ENCODE data around the gene MSANTD3.

The MSANTD3 gene

DNA sequence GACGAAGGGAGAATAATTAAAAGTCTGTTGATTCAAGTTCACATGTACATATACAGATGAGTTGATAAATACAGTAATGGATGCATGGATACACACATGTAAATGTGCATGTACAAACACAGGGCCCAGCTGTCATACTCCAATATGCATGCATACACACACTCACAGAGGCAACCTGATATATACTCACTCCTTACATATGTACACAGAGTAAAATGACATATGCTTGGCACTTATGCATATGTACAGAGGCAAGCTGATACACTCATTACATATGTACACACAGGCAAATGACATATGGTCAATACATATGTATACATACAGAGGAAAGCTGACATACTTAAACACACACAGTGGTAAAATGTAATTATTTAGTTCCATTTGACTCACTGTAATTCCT lies 38.8 kb downstream of the MSANTD3 start:
- no peak for DNase-seq (ENCODE audit: low read depth)

DNA sequence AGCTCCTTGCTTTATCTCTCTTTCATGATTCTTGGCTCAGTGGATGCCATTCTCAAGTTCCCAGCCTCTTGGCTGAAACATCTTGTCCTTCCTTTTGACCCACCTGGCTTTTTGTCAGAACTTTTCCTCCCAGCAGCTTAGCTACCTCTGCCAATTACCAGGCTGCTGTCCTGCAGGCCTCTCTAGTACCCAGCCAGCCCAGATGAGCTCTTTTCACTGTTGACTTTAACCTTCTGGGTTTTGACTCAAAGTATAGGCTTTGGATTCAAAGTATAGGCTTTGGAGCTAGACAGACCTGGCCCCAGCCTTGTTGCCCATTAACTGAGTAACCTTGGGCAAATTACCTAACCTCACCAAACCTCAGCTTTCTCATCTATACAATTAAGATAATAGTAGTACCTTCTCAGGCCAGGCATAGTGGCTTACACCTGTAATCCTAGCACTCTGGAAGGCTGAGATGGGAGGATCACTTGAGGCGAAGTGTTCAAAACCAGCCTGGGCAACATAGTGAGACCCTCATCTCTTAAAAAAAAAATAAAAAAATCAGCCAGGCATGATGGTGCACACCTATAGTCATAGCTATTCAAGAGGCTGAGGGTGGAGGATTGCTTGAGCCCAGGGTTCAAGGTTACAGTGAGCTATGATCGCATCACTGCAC lies 39.4 kb downstream of the MSANTD3 start:
- DNase-seq (ENCODE audit: low read depth), result no peak

DNA sequence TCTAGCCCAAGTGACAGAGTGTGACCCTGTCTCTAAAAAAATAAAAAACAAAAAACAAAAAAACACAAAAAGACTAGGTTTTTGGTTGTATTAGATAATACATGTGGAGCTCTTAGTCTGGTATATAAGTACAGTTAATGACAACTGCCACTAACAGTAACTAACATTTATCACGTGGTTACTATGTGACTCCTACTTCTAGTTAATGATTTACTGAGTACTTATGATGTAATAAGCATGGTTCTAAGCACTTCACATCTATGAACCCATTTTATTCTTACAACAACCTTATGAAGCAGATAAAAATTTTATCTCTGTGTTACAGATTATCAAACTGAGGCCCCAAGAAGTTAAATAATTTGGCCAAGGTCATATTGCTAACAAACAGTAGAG lies 39.9 kb downstream of the MSANTD3 start:
- no peak for DNase-seq (ENCODE audit: low read depth)

DNA sequence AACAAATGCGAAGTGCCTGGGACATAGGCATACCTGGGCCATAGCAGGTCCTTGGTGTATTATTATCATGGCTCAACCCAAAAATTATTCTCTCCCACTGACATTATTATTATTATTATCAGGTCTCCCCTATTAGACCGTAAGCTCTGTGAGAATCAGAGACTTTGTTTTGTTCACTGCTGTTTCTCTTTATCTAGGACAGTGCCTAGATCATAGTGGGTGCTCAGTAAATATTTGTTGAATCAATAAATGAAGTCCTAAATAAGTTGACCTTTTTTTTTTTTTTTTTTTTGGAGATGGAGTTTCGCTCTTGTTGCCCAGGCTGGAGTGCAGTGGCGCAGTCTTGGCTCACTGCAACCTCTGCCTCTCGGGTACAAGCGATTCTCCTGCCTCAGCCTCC lies 41.1 kb downstream of the MSANTD3 start:
- no peak for DNase-seq (ENCODE audit: low read depth)

DNA sequence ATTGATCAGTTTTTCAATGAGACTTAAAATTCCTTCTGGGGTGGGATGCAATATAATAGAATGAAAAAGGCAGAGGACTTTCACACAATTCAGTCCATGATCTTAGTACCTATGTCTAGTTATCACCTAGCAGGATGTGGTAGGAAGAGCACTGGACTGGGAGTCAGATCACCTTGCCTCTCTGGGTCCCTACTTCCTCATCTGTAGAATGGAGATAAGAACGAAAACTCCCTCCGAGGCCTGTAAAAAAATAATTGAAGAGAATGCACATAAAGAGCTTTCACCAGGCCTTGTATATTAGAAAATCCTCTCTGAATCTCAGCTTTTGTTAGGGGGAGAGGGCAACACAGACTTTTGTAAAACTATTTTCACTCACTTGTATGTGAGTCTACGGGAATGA lies 45.3 kb downstream of the MSANTD3 start:
- no peak for DNase-seq (ENCODE audit: low read depth)

DNA sequence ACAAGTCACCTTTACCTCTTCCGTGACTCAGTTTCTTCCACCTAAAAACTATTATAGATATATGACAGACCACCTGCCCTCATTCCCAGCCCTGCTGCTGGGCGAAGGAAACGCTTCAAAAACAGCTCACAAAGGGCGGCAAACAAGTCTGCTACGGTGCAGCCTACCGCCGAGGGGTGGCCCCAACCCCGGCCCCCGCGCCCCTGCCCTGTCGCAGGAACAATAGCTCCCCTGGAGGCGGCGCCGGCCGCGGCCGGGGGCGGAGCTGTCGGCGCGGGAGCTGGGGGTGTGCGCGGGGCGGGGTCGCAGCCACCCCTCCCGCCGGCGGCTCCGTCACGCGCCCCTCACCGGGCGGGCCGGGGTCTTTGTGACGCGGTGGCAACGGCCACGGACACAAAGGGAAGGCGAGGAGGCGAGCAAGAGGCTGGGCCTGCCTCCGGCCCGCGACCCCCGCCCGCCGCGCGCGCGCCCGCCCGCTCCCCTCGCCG lies 45.9 kb downstream of the MSANTD3 start, which contains the start of gene TMEFF1:
TSS of gene TMEFF1 (plus strand) at position 362 of the 488 bp plus-strand sequence. CDS start 396 bp downstream, outside the sequence.
- peak; percentile 30 for DNase-seq (ENCODE audit: low read depth)

DNA sequence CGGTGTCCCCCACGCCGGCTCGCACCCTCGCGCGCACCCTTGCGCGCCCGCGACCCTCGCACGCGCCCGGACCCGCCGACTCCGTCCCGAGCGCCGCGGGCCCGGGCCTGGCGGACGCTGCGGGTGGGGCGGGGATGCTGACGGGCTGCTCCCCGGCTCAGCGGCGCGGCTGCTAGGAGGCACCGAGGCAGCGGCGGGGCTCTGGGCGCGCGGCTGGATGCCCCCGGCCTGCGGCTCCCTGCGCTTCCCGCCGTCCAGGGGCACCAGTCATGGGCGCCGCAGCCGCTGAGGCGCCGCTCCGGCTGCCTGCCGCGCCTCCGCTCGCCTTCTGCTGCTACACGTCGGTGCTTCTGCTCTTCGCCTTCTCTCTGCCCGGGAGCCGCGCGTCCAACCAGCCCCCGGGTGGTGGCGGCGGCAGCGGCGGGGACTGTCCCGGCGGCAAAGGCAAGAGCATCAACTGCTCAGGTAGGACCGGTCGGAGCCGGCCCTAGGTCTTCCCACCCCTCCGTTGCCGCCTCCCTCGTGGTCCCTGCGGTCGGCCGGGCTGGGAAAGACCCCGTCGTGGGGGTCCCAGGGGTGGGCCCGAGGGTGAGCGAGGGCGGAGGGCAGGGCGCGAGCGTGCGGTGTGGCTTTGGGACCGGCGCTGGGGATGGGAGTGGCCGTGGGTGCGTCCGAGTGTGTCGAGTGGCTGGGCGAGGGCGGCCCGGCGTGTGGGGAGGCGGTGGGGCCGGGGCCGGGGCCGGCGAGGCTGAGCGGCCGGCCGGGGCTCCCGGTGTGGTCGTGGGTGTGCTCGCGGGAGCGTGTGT lies 46.5 kb downstream of the MSANTD3 start:
- no peak for DNase-seq (ENCODE audit: low read depth)

DNA sequence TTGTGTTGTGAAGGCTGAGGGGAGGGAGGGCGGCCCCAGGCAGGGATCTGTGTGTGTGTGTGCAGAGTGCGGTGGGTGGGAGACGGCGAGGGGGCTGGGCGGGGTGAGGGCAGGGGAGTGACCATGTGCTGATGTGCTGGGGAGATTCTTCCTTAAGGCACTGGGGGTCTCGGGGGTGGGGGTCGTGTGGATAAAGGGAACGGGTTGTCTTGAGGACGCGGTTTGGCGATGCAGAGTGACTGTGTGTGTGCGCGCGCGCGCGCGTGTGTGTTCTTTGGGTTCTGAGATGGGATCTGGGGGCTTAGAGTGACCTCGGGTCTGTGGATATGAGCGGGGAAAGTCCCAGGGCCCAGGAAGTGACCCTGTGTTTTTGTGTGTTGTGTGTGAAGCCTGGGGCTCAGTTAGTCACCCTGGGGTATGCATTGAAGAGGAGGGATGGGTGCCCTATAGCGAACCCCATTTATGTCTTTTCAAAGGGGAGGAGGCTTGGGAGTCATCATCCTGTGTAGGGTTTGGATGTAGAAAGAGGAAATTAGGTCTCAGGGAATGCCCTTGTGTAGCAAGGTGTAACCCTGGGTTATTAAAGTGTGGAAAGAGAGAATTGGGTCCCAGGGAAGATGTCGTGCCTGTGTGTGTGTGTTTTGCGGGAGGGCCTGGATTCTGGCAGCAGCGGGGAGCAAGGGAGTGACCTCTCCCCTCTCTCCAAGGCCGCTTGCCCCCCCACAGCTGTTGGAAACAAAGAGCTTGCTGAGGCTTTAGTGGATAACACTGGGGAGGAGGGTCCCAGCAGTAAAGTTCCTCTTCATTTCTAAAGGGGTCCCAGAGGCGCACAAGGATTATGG lies 47.4 kb downstream of the MSANTD3 start:
- DNase-seq (ENCODE audit: low read depth), result no peak

DNA sequence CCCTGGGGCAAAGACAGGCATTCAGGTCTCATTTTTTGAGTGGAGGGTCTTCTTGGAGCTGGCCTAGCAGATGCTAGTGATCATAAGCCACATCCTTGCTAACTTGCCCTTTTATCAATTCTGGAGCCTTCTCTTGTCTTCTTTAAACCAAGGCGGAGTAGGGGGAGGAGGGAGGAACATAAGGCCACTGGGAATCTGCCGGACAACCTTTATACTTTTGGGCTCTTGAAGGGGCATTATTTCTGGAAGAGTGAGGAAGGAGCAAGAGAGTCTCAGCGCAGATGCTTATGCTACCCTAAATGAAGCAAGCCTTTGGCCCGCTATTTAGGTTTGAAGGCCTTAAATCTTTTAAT lies 48.0 kb downstream of the MSANTD3 start:
- DNase-seq (ENCODE audit: low read depth), result no peak

DNA sequence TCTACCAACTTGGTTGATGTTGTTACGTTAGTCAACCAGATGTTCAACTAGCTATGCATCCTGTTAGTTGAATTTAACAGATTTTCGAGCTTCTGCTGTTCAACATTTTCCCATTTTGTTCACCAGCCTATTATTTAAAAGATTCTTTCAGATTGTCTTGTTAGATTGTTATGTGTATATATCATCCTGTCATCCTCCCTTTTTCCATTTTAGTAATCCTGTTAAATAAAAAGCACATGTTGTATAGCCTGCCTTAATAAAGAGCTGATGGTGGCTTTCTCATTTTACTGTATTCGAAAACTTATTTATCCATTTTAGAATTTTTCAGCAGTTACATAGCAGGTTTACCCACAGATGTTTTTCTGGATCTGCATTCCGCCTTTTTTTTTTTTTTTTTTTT lies 50.3 kb downstream of the MSANTD3 start:
- DNase-seq (ENCODE audit: low read depth), result no peak

DNA sequence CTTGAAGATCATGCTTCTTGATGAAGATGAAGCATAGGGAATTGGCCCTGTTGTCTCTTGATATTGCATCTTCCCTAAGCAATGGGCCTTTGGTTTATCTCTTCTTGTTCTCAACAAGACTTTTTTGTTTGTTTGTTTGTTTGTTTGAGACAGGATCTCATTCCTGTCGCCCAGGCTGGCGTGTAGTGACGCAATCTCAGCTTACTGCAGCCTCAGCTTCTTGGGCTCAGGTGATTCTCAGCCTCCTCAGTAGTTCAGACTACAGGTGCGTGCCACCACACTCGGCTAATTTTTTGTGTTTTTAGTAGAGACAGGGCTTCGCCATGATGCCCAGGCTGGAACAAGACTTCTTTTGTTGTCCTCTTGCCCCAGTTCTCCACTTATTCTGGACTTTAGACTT lies 51.2 kb downstream of the MSANTD3 start:
- no peak for DNase-seq (ENCODE audit: low read depth)

DNA sequence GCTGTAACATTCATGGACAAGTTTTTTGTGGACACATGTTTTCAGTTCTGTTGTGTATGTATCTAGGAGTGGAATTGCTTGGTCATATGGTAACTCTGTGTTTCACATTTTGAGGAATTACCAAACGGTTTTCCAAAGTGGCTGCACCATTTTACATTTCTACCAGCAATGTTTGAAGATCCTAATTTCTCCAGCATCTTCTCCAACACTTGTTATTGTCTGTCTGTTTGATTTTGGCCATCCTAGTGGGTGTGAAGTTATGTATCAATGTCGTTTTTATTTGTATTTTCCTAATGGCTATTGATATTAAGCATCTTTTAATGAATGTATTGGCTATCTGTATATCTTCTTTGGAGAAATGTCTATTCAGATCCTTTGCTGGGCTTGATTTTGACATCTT lies 52.9 kb downstream of the MSANTD3 start:
- no peak for DNase-seq (ENCODE audit: low read depth)

DNA sequence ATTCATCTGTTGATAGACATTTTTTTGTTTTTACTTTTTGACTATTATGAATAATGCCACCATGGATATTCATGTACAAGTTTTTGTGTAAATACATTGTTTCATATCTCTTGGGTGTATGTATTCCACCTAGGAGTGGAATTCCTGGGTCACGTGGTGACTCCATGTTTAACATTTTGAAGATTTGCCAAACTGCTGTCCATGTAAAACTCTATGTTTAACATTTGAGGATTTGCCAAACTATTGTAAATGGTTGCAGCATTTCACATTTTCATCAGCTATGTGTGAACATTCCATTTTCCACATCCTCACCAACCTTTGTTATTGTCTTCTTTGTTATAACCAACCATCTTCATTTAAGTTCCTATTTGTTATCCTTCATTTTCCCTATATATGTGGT lies 58.3 kb downstream of the MSANTD3 start:
- no peak for DNase-seq (ENCODE audit: low read depth)

DNA sequence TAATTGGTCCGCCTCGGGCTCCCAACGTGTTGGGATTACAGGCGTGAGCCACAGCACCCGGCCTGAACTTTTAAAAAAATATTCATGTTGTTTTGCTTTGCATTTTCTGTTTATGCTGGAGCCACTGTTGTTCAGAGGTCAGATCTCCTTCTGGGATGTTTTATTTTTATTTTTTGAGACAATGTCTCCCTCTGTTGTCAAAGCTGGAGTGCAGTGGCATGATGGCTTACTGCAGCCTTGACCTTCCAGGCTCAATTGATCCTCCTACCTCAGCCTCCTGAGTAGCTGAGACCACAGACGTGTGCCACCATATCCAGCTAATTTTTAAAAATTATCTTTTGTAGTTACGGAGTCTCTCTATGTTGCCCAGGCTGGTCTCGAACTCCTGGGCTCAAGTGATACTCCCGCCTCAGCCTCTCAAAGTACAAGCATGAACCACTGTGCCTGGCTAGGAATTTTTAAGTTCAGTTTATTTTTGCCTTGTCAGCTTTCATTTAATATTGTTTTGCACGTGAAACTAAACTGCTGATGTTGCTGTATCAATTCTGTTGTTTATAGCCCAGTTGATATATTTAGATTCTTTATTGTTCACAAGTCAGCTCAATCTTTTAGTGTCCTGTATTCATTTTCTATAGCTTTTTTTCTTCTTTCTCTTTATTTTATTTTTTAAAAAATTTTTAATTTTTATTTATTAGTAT lies 59.7 kb downstream of the MSANTD3 start:
- DNase-seq (ENCODE audit: low read depth), result no peak

DNA sequence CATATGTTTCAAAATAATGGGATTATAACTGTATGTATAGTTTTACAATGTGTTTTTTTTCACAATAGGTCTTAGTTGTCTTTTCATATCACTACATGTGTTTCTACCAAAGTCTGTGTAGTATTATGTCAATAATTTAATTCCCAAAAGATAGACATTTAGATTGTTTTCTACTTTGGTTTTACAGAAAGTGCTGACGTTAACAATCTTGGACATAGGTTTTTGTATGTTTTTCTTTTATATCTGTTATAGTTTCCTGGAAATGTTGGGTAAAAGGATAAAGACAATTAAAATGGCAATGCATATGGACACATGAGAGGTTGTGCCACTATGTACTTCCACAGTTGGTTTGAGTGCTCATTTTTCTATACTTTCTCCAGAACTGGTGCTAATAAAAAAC lies 61.2 kb downstream of the MSANTD3 start:
- DNase-seq (ENCODE audit: low read depth), result no peak

DNA sequence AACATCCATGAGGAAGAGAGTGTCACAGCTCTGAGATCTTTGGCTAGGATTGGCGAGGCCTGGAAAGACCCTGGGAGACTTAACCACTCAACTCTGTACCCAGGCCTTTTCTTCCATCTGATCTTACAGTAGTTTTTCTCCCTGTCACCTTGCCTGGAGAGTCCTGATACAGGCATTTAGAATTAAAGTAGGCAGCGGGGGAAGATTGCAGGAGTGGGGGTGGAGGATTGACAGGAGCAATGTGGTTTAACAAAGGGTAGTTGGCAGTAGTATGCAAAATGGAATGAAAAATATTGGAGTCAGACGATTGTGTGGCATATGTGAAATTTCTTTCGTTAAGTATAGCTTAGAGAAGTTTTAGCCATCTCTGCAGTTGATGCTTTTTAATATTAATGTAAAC lies 62.9 kb downstream of the MSANTD3 start:
- no peak for DNase-seq (ENCODE audit: low read depth)

DNA sequence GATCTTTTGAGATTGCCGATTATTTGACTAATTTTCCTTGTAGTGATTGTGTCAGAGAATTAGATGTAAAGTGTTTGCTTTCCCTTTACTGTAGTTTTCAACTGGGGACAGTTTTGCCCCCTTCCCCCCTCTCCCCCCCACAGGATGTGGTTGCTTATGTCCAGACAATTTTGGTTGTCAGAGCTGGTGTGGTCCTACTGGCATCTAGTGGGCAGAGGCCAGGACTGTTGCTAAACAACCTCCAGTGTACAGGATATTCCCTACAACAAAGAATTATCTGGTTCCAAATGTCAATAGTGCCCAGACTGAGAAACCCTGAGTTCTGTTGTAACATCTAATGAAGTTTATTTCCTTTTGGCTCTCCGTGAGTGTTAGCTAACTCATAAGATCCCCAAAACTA lies 66.0 kb downstream of the MSANTD3 start:
- no peak for DNase-seq (ENCODE audit: low read depth)

DNA sequence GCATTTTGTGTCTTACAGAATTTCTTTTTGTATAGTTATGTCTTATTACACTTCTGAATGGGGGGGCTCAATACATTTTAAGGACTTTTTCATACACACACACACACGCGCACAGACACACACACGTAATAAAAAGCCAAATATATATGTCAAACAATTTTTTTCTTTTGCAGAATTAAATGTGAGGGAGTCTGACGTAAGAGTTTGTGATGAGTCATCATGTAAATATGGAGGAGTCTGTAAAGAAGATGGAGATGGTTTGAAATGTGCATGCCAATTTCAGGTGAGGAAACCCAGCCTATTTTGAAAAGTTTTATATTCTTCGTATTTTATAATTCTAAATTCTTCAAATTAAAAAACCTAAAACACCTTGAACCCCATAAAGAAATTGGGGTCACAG lies 71.6 kb downstream of the MSANTD3 start:
- no peak for DNase-seq (ENCODE audit: low read depth)

DNA sequence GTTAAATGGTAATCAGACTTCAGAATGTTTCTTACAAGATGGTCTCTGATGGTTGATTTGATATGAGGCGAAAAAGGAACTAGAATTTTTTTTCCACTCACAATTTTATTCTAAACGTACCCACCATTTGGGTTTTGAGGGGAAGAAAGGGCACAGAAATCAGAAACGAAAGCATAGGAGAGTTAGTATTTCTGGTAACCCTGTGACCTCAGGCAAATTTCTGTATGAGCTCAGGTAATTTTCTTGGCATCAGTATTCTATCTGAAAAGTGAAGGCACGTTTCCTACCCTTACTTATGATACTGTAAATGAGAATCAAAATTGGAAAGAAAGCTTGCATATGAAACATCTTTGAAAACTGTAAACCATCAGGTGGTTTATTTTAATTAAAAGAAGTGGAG lies 72.5 kb downstream of the MSANTD3 start:
- DNase-seq (ENCODE audit: low read depth), result no peak

DNA sequence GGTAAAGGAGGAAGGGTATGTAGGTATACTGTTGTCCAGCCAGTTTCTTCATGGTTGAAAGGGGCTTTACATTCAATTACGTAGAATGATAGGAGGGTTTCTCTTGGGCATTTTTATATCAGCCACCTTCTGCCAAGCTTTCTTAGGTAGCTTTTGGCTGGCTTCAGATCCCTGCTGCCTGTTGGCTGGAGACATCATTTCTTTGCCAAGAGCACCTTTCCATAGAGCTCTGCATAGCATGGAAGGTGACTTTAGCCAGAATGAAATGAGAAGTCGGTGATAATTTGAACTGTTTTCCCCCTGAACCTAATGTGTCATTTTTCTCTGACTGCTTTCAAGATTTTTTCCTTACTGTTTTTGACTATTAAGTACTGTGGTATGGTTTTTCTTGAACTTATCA lies 72.9 kb downstream of the MSANTD3 start:
- DNase-seq (ENCODE audit: low read depth), result no peak
